Stimulated activated CD4-positive, alpha-beta T cell treated with anti-CD3 and anti-CD28 coated beads, Interleukin-12 subunit alpha, Interleukin-12 subunit beta, amount 100 ng/mL, for 24 hours (primary cell): Measurements from ENCODE around the gene CSNK2A3.
"Not testable (repeated sequence)": the region's sequence is repeated elsewhere in the genome, so short reads cannot be mapped to it uniquely, and the experiment has no call there.

Source experiments
- DNase-seq, 2 experiments: peaks; one replicate each; pipeline ENCODE4 v3.0.0-alpha.2; 2020; ENCODE audit warnings: low read depth in 2 of 2

The CSNK2A3 gene

DNA sequence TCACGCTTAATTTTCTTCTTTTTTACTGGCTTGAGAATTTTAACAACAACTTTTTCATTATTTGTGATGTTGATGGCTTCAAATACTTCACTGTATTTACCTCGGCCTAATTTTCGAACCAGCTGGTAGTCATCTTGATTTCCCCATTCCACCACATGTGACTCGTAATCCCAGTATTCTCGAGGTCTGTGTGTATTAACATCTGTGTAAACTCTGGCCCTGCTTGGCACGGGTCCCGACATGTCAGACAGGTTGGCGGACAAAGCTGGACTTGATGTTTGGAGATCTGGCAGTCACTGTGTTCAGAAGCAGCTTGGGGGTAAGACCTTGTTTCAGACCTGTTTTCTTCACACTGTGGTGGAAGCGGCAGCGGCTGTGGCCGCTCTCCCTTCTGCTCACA is at the start of gene CSNK2A3:
Gene CSNK2A3, minus strand, starts transcription at position 373 of the 400 bp plus-strand sequence. Its CDS starts 131 bp downstream, at position 242.
- not testable (repeated sequence) for DNase-seq

DNA sequence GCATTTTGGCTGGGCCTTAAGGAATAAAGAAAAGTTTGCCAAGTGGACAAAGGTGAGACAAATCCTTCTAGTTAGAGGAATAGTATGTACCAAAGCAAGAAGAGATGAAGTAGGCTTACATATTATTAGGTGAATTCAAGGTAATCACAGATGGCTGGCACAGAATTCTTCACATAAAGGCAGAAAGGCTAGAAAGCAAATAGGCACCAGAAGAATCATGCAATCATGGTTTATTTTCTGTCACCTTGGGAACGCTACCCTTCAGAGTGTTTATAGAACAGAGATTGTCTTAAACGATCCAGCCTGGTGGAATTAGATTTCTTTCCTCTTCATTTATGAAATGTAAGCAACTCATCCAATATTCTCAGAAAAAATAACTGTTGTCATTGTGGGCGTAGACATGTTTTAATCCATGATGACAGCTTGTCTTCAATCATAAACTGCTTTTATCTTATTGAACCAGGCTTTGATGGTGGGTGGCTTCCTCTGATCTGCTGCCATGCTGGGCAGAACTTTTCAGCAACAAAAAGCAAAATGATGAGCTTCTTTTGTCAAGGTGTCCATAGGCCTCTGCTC is 49.0 kb upstream of the CSNK2A3 start:
- no peak for DNase-seq

DNA sequence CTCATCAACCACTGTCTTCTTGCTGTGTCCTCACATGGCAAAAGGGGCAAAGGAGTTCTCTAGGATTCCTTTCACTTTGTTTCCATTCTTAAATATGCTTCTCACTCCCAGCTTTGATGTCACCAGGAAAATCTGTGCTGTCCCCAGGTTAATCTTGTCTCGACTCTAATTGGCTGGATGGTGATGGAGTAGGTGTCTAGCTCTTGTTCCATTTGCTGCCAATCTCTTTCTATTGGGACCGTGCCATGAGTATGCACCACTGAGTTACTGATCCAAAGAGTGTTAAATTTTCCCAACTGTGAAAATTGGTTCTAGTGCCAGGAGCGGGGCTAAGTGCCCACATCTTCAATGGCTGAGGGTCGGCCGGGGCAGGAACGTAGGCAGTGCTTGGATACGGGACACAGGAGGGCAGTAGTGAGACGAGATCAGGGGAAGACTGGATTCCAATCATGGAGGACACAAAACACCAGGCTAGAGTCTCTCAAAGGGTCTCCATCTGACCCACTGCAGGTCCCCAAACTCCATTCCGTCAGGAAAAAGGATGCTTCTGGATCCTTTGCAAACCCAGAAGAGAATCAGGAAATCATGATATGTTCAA is 47.7 kb upstream of the CSNK2A3 start:
- DNase-seq = no peak

DNA sequence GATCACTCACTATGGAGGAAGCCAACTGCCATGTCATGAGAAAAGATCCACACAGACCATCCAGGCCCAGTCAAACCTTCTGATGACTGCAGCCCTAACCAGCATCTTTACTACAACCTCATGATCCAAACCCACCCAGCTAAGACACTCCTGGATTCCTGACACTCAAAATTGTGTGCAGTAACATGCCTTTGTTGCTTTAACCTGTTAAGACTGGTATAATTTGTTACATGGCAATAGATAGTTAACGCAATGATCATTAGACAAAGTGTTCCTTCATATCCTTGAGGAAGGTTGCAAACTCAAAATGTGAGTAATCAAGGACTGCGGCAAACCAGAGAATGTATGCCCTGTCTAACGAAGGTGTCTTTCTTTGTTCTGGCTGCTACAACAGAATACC is 47.1 kb upstream of the CSNK2A3 start:
- no peak for DNase-seq

DNA sequence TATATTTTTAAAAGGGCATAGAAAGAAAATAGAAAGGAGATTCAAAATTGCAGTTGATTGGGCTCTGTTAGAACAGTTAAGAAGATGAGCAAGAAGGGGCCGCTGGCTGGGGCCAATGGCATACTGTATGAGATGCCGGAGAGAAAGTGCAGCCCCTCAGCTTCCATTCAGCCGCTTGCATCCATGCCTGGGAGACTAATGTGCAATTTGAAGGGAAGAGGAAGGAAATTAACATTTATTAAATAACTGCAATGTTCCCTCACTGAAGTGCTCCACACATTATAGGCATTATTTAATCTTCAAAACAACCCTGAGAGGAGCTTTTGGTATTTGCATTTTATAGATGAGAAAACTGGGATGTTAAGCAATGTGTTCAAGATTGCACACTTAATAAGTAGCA is 44.7 kb upstream of the CSNK2A3 start:
- no peak for DNase-seq

DNA sequence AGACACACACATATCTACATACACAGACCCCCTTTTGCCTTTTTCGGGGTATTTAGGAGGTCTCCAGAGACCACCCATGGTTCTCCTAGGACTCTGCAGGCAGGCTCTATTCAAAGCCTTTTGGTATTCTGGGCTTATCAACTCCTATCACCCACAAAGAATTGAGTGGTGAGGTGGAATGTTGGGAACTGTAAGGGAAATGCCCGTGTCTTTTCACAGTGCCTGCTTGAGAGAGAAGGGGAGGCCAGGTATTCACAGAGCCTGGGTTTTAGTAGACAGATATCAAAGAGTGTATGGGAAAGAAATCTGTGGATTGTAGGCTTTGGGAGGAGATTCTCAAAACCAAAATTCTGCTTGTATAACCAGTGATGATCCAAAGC is 44.0 kb upstream of the CSNK2A3 start:
- DNase-seq = no peak

DNA sequence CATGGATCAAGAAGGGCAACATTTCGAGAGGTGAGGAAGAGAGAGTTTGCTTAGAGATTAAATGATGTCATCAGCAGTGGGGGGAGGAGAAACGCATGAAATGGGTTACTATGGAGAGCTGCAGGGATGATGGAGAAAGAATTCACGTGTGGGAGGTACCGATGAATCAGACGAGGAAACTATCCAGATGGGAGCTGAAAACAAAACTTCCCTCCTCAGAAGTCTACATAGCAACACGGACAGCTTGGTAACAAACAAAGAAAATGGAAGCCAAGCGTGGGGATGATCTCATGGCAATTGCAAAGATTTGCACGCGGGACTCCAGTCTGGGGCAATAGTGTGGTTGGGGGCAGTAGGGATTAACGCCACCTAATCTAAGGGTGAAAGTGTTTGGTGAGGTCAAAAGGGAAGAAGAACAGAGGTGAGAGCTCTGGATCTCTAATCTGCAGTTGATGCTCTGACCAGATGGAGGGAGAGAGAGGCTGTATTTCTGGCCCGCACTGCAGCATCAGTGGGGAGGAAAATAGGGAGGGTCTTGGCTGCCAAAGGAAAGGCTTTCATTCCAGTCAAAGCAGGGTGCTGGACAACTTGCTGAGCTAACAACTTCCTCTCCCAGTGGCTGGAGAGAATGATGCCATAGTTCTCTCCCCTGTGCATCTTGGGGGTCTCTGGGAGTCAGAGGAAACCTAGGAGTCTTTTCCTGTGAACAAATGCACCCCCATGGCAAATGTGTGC is 43.4 kb upstream of the CSNK2A3 start:
- no peak for DNase-seq

DNA sequence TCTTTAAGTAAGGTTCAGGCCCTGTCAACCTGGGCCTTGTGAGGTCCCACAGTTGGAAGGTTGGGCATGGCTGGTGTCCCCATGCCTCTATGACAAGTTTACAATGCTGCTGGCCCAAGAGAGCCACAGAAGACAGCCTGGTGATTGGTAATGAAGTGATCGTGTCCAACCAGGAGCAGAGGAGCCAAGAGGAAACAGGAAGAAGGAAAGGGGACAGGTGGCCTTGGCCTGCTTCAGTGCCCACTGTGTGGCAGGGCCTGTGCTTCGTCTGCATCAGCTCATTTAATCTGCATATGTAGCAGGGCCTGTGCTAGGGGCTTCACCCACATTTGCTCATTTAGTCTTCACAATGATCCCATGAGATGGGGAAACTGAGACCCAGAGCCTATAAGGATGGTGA is 42.1 kb upstream of the CSNK2A3 start:
- DNase-seq = no peak

DNA sequence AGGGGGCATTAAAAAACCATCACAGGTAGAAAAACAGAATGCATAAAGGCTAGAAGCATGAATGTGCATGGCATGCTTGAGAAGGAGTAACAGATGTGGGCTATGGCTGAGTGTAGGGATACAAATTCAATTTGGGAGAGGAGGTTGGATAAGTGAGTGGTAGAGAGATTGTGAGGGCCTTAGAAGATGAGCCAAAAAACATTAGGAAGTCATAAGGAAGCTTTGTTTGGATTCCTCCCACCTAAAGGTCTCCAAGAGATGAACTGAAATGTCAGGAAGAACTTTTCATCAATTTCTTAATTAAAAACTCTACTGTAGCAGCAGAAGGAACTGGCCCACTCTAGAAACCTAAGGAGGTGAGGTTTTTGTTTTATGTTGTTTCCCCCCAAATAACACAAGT is 41.2 kb upstream of the CSNK2A3 start:
- DNase-seq = no peak

DNA sequence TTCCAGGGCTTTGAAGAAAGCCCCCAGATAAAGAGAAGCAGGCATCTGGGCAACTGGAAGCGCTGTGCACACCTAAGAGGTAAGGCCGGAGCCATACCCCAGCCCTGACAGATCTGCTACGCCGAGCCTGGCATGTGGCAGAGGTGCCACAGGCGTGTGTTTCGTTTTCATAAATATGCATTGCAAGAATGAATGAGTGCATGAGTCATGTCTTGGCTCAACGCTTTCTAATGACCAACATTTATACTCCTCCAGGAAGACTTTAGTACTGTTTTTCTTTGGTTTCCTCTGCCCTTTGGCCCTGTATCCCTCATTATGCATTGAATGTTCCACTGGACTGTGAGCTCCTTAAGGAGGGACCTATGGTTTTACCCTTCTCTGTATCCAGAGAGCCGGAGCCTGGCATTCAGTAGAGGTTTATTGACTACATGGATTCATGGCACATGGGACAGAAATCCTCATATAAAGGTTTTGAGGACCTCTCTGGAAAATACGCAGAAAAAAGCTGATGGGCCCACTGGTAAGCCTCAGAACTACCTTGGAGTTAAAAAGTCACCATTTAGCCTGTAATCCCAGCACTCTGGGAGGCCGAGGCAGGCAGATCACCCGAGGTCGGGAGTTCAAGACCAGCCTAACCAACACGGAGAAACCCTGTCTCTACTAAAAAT is 38.9 kb upstream of the CSNK2A3 start:
- DNase-seq = no peak

DNA sequence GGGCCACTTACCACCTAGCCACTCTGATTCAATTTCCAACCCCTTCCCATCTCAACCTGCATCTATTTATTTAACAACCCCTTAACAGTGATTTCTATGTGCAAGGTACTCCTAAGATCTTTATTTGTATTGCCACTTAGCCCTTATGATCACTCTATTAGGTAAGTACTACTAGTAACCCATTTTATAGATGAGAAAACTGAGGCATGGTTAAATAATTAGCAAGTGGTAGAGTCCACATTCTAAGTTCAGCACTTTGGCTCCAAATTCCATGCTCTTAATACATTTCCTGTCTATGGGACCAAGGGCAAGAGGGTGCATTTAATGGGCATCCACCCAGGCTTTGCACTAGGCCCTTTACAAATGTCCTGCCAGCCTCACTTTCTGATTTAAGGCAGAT is 38.1 kb upstream of the CSNK2A3 start:
- no peak for DNase-seq

DNA sequence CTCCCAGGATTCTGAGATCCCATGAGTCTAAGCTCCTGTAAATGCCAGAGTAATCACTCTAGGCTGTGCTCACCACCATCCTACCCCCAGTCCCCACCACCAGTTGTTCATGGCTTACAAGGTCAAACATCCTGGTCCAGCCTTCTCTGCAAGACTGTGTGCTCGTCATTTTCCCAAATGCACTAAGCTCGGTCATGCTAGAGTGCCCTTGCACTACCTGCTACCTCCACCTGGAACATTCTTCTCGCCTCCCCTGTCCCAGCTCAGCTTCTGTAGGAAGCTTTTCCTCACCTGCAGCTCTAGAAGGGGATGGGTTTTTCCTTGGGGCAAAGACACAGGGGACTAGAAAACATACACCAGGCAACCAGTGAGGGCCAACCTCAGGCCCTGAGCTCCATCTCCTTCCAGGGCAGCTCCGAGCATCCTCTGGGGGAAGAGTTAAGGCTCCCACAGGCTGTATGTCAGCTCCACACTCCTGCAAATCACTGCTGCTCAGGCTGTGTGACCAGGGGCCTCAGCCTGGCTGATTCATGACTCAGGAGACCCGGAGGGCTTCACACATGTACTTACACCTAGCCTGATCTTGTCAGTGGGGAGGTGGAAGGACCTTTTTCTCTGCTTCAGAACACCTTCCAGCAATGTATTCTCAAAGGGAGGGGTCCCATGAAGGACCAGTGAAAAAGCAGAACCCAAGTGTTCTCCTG is 37.2 kb upstream of the CSNK2A3 start:
- no peak for DNase-seq

DNA sequence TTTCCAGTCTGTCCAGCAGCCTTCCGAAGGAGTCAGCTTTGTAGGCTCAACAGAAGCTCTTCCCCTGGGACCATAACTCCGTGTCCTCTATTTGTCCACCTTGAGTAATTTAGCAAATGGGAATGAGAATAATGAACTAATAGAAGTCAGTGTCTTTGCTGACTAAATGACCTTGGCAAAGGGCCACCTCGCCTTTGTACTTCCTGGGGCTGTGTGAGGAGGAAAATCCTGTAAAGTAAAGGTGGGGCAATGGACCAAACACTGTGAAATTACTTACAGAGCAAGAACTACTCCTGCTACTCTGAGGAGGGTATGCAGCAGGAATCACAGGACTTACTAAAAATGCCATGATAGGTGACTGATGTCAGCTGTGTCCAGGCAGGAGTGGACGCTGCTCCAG is 36.2 kb upstream of the CSNK2A3 start:
- DNase-seq = no peak

DNA sequence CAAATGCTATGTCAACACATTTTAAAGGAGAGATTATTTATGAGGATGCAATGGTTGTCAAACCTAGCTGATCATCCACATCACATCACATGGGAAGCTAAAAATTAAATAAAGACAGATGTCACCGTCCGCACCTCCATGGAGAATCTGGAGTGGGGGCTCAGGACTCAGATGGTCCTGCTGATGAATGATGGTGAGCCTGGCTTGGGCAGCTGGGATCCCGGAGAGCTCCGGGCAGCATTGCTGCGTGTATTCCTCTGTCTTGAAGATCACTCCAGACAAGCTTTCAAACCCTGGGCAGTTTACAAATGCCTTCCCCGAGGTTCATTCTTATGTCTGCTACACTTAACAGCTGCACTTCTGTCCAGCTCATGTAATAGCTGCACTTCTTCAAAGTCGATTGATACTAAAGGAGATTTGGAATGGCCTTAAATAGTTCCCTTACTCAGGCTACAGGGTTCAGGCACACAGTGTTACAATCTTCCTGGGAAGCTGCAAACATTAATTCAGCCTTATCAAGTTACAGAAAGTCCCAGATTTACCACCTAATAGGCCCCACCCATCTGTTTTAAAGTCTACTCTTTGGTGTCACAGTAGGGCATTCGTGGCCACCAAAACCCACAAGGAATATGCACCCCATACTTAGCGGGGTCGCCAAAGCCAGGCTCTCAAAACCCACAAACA is 34.7 kb upstream of the CSNK2A3 start:
- no peak for DNase-seq

DNA sequence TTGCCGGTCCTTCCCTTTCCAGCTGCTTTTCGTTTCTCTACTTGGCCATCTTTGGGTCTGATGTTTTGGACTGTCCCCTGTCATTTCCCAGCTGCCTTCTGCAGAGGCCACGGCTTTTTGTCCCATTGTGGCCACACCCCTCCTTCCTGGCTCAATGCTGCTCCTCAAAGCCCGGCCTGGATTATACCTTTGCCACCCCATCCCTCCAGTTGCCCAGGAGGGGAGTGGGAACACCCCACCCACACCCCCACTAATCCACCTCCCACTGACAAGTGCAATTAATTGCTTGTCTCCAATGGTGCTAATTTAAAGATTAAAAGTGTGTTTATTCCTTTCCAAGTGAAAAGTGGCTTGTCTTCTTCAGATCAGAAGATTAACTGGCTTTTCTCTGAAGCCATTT is 34.2 kb upstream of the CSNK2A3 start:
- no peak for DNase-seq

DNA sequence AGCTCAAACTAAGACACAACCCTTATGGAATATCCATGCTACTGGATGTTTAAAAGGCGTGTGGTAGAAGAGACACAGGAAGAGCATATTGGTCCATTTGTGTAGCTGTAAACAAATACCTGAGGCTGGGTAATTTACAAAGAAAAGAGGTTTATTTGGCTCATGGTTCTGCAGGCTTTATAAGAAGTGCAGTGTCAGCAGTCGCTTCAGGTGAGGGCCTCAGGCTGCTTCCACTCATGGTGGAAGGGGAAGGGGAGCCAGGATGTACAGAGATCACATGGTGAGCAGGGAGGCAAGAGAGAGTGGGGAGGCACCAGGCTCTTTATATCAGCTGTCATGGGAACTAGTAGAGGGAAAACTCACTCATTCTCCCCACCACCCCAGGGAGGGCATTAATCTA is 31.8 kb upstream of the CSNK2A3 start:
- DNase-seq = no peak

DNA sequence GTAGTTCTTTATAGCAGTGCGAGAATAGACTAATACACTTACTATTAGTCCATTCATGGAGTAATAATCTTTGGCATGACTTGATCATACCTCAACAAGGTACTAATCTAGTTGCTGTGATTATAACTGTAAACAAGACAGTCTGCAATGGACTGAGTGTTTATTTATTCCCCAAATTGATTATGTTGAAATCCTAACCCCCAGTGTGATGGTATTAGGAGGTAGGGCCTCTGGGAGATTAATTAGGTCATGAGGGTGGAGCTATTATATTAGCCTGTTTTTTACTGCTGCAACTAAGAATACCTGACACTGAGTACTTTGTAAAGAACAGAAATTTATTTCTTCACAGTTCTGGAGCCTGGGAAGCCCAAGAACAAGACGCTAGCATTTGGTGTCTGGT is 30.9 kb upstream of the CSNK2A3 start:
- DNase-seq = no peak

DNA sequence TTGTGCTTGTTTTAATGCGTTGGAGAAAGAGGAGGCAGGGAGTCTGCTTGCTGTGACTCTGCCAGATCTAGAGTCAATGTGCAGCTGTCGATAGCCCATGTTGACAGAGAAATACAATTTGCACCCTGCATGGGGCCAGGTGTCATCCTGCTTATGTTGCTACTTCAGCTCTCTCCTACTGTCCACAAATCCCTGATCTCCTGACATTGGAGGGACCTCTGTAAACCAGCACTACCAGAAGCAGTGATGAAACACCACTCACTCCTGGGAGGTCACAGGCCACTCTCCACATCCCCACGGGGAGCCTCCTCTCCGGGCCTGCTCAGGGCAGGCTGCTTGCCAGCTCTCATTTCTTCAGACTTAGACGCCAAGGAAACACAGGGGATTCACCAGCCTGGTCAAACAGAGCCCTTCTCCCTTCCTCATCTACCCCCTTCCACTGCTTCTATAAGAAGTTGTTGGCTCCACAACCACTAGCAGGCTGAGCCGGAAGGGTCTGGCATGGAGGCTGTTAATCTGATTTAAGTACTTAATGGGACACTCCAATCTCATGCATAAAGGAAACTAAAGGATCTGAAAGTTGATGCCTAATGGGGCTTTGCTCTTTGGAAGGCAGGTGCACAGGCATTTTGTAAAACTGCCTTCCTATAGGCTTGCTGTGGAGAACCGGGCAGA is 29.9 kb upstream of the CSNK2A3 start:
- no peak for DNase-seq

DNA sequence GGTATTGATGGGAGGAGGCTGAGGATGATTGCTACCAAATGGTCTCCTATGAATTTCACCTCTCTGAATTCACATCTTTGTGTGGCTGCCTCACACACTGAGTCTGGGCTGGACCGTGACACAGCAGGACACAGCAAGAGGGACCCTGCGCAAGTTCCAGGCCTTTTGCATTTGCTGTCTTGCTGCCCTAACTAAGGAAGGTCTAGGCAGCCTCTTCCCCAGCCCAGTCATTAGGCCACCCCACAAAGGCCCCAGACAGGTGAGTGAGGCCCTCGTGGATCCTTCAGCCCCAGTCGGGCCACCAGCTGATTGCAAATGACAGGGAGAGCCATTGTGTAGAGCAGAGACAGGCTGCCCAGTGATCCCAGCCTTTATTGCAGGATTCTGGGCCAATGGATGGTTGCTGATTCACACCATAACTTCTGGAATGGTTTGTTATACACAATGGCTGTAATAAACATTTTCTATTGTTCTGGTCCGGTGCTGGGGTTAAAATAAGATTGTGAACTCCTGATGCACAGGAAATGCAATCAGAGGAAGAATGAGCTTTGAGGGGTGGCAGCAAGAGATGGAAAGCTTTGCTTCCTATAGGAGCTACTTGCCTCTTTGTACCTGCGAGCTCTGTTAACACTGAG is 28.5 kb upstream of the CSNK2A3 start:
- DNase-seq = no peak

DNA sequence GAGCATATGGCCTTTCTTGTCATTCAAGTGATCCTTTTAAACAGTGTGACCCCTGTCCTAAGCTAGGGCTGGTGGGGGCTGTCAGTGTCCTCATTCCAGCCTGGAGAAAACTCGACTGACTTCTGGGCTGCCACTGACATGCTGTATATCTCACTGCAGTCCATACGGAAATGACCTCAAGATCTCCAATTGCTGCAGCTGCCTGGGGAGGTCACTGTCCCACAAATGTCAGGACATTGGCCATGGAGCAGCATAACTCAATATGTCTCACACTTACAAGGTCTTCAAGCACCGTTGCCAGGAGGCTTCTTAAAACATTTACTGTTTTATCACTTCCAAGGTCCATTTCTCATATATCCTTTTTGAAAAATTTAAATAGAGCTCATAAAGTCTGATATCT is 27.8 kb upstream of the CSNK2A3 start:
- no peak for DNase-seq

DNA sequence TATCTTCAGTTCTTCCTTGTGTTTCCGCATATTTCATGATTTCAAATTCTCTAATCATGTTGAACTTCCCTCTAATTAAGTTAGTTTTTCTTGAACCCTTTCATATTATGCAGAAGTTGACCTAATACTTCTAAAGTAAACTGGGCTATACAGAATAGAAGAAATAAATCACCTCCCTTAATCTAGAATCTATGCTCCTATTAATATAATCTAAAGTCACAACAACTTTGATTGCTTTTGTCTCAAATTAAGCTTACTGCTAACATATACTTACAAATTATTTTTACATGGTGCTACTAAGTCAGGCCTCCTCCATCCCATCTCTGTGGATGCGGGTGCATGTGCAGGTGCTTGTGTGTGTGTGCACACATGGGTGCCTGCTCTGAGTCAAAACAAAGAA is 27.3 kb upstream of the CSNK2A3 start:
- DNase-seq = no peak
